CD4-positive, alpha-beta T cell (primary cell): ENCODE measurements around the gene FAM76B. TPM values are rescaled to one million over a fixed set of nuclear protein-coding genes. Genes with fewer than 3 reads are reported as not detected.

Source experiments
- ATAC-seq: fragments of 200-7000 bp; cut with Tn5 transposase; one replicate; pipeline ENCODE4 v1.10.0; 2022; ENCODE audit warnings: mild to moderate bottlenecking; ENCODE audit not compliant: poor library complexity
- CTCF ChIA-PET: fragments of 350-600 bp; sonication (Branson Sonifier 250); formaldehyde crosslinking; loops from one replicate; lab custom pipeline; 2021; ENCODE audit warnings: antibody characterized with exemption, inconsistent platforms; lab: Charles Lee
- POLR2A ChIA-PET: fragments of 350-600 bp; sonication (Branson Sonifier 250); formaldehyde crosslinking; loops from one replicate; lab custom pipeline; 2021; ENCODE audit warnings: antibody characterized with exemption, inconsistent platforms; lab: Charles Lee
- DNase-seq, 14 experiments: peaks; one replicate each; pipeline ENCODE4 v3.0.0-alpha.2; 2013 to 2020; ENCODE audit warnings: mixed read lengths in 2 of 14
- H3K27ac ChIP-seq, 2 donors: one replicate each; pipeline versions ENCODE4 v1.5.1 to v1.7.0; 2013; ENCODE audit warnings: low read length in 2 of 2, low read depth in 1 of 2, mild to moderate bottlenecking in 1 of 2
- H3K27me3 ChIP-seq, 2 experiments: 1 replicate in 1 of 2; 2 replicates in 1 of 2; pipeline versions ENCODE4 v1.6.1 to v1.7.0; 2013; ENCODE audit warnings: low read length in 2 of 2, control low read depth in 1 of 2, mild to moderate bottlenecking in 1 of 2, moderate library complexity in 1 of 2; ENCODE audit not compliant: insufficient read depth in 2 of 2, control insufficient read depth in 1 of 2
- H3K36me3 ChIP-seq: one replicate; pipeline ENCODE4 v1.6.1; 2013; ENCODE audit warnings: low read length, control low read depth; ENCODE audit not compliant: insufficient read depth
- H3K4me1 ChIP-seq: one replicate; pipeline ENCODE4 v1.6.1; 2013; ENCODE audit warnings: low read length, control low read depth; ENCODE audit not compliant: insufficient read depth
- H3K4me3 ChIP-seq: one replicate; pipeline ENCODE4 v1.5.1; 2013; ENCODE audit warnings: mild to moderate bottlenecking, low read length, moderate library complexity
- H3K9me3 ChIP-seq, 2 experiments: 1 replicate in 1 of 2; 2 replicates in 1 of 2; pipeline versions ENCODE4 v1.6.1 to v1.7.0; 2013; ENCODE audit warnings: low read length in 2 of 2, mild to moderate bottlenecking in 2 of 2, control low read depth in 1 of 2, moderate library complexity in 1 of 2; ENCODE audit not compliant: control insufficient read depth in 1 of 2, insufficient read depth in 1 of 2
- H3K27ac Mint-ChIP-seq: one replicate; pipeline ENCODE4 v1.8.0; 2020; ENCODE audit warnings: mixed read lengths
- H3K27me3 Mint-ChIP-seq: one replicate; pipeline ENCODE4 v1.8.0; 2021; ENCODE audit warnings: mixed read lengths
- H3K36me3 Mint-ChIP-seq: one replicate; pipeline ENCODE4 v1.8.0; 2021; ENCODE audit warnings: low read depth, mixed read lengths
- H3K4me1 Mint-ChIP-seq: one replicate; pipeline ENCODE4 v1.8.0; 2021; ENCODE audit warnings: low read depth, mixed read lengths
- H3K4me3 Mint-ChIP-seq: one replicate; pipeline ENCODE4 v1.8.0; 2020; ENCODE audit warnings: mild to moderate bottlenecking, mixed read lengths
- H3K9me3 Mint-ChIP-seq: one replicate; pipeline ENCODE4 v1.8.0; 2020; ENCODE audit warnings: mixed read lengths
- intact Hi-C, 2 experiments: fragments of 100-400 bp; cut with DNase I in 1 of 2; cut with micrococcal nuclease in 1 of 2; formaldehyde crosslinking; loops; one replicate each; pipeline versions ENCODE4 v1.15.1 to v1.9.0; 2023 to 2025; cut with DNase I, micrococcal nuclease
- total RNA-seq, 174 experiments: library from RNA in 2 of 174; stranded (reverse) in 2 of 174; gene quantifications; one replicate each; pipeline ENCODE4 v1.2.3 and lab custom pipeline; 2021 to 2026
- TF ChIP-seq, protein P1 (sequence below): fragments of 200-600 bp; IDR thresholded peaks from one replicate; pipeline ENCODE4 v1.8.0; 2022; ENCODE audit warnings: antibody characterized with exemption, mild to moderate bottlenecking

Gene FAM76B
- total RNA-seq, 2 experiments from 2014 or later = 95.1 to 101 TPM

DNA sequence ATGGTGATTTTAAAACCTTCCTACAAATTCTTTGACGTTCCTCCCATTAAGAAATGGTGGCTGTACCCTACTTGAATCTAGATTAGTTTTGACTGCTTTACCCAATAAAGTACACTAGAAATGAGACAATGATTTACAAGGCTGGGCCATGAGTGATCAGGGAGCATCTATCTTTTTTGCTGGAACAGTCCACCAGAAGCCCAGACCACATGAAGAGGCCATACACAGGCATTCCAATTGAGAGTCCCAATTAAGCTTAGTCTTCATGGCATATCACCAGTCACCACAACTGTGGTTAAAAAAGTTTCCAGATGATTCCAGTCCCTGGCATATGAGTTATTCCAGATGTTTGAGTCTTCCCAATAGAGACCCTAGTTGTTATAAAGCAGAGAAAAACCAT, 39.5 kb downstream of the FAM76B start:
- TF ChIP-seq, protein P1, sequence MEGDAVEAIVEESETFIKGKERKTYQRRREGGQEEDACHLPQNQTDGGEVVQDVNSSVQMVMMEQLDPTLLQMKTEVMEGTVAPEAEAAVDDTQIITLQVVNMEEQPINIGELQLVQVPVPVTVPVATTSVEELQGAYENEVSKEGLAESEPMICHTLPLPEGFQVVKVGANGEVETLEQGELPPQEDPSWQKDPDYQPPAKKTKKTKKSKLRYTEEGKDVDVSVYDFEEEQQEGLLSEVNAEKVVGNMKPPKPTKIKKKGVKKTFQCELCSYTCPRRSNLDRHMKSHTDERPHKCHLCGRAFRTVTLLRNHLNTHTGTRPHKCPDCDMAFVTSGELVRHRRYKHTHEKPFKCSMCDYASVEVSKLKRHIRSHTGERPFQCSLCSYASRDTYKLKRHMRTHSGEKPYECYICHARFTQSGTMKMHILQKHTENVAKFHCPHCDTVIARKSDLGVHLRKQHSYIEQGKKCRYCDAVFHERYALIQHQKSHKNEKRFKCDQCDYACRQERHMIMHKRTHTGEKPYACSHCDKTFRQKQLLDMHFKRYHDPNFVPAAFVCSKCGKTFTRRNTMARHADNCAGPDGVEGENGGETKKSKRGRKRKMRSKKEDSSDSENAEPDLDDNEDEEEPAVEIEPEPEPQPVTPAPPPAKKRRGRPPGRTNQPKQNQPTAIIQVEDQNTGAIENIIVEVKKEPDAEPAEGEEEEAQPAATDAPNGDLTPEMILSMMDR = no peak
- DNase-seq = no peak
- no peak overlapping the region for H3K4me3 Mint-ChIP-seq
- H3K4me1 Mint-ChIP-seq = no peaks in the 10 kb centered on the region
- H3K27ac ChIP-seq = no peak overlapping the region
- ChIA-PET CTCF (no interaction called here), POLR2A (interaction anchor here (1.1 kb wide), 1 partner anchor 598 kb away, joined by 3 read pairs; no protein-coding TSS in a partner anchor)
- H3K9me3 ChIP-seq = no peaks in the 10 kb centered on the region
- H3K9me3 Mint-ChIP-seq = no peaks in the 10 kb centered on the region
- H3K4me3 ChIP-seq = no peak overlapping the region
- ATAC-seq = no peak
- no peaks in the 10 kb centered on the region for H3K27me3 ChIP-seq
- H3K36me3 ChIP-seq = no peaks in the 10 kb centered on the region
- no peaks in the 10 kb centered on the region for H3K27me3 Mint-ChIP-seq
- no peaks in the 10 kb centered on the region for H3K4me1 ChIP-seq
- intact Hi-C loops = no loop called here
- no peaks in the 10 kb centered on the region for H3K36me3 Mint-ChIP-seq
- H3K27ac Mint-ChIP-seq = no peak overlapping the region

GRCh38 chr11:95739108-95739938, 50.3 kb downstream of the FAM76B start:
- H3K4me3 Mint-ChIP-seq = no peak overlapping the region
- intact Hi-C loops = no loop called here
- H3K36me3 Mint-ChIP-seq = no peaks in the 10 kb centered on the region
- peaks cover under 1% of the 10 kb centered on the region for H3K4me1 ChIP-seq
- H3K9me3 Mint-ChIP-seq = no peaks in the 10 kb centered on the region
- no peaks in the 10 kb centered on the region for H3K27me3 Mint-ChIP-seq
- TF ChIP-seq, protein P1 = no peak
- ChIA-PET CTCF (interaction anchor here (1.0 to 1.6 kb wide), 2 partner anchors 8 to 9 kb away, joined by 3 to 4 read pairs; no protein-coding TSS in a partner anchor), POLR2A (interaction anchor here (0.6 kb wide), 1 partner anchor 168 kb away, joined by 3 read pairs; no protein-coding TSS in a partner anchor)
- DNase-seq (no peak), ATAC-seq (no peak)
- H3K9me3 ChIP-seq = no peaks in the 10 kb centered on the region
- peaks cover 4% of the 10 kb centered on the region for H3K4me1 Mint-ChIP-seq
- no peaks in the 10 kb centered on the region for H3K36me3 ChIP-seq
- no peaks in the 10 kb centered on the region for H3K27me3 ChIP-seq
- no peak overlapping the region for H3K27ac ChIP-seq
- H3K27ac Mint-ChIP-seq = no peak overlapping the region
- H3K4me3 ChIP-seq = no peak overlapping the region

DNA sequence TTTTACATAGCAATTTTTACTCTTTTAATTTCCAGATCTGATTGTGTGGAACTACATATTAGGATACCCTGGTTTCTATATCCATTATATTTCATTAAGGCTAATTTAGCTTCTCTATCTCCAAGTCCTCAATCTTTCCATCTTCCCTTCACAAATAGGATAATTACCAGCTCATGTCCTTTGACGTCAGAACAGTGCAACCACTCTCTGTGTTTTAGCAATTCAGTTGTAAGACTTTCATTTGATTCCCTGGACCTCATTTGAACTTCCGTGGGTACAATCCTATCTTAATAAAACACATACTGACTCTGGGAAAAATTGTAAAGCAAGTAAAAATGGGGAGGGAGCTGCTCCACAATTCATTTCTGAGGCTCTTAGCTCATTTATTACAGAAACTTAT, 52.8 kb downstream of the FAM76B start:
- H3K36me3 ChIP-seq = no peaks in the 10 kb centered on the region
- DNase-seq (no peak), ATAC-seq (no peak)
- Mint-ChIP-seq H3K36me3 (no peaks in the 10 kb centered on the region), H3K9me3 (no peaks in the 10 kb centered on the region), H3K4me1 (peaks cover 10% of the 10 kb centered on the region), H3K27me3 (no peaks in the 10 kb centered on the region), H3K4me3 (no peak overlapping the region), H3K27ac (no peak overlapping the region)
- H3K9me3 ChIP-seq = no peaks in the 10 kb centered on the region
- no peak overlapping the region for H3K4me3 ChIP-seq
- H3K27me3 ChIP-seq = no peaks in the 10 kb centered on the region
- POLR2A ChIA-PET = interaction anchor here (0.5 kb wide), 1 partner anchor 236 kb away, joined by 3 read pairs; no protein-coding TSS in a partner anchor
- no peak overlapping the region for H3K27ac ChIP-seq
- intact Hi-C loops = no loop called here
- TF ChIP-seq, protein P1 = no peak
- CTCF ChIA-PET = interaction anchor here (0.5 to 1.2 kb wide), 2 partner anchors 10 to 1114 kb away, joined by 3 to 4 read pairs; no protein-coding TSS in a partner anchor
- H3K4me1 ChIP-seq = peaks cover 6% of the 10 kb centered on the region
